ENCODE data around the gene PDP2.
A peak's percentile ranks its signal among the peaks of the same experiment; 100 is the strongest.

PDP2 gene

DNA sequence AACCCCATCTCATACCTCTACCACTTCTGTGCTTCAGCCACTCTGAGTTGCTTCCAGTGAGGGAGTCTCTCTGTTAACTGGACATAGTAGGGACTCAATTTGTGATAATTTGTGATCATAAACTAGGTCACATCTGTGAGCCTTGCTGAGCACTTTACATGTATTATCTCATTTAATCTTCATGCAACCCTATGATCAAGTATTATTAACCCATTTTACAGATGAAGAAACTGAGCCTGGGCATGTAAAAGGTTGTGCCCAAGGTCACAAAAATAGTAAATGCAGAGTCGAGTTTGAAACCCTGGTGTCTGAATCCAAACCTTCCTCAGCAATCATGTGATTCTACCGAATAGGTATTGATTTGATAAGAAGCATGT, 18.6 kb downstream of the PDP2 start:
- Histone ChIP-seq H3K79me2 (ENCODE audit: insufficient read depth, low read length) (no peaks in the 10 kb centered on the region), H3K4me1 (ENCODE audit: insufficient read depth, low read length, poor library complexity, severe bottlenecking) (peaks cover 6% of the 10 kb centered on the region), H3F3A (ENCODE audit: low read depth) (no peaks in the 10 kb centered on the region), H3K4me3 (ENCODE audit: low read length, poor library complexity, severe bottlenecking) (no peak overlapping the region), H3K9me3 (ENCODE audit: insufficient read depth, low read depth, low read length) (no peaks in the 10 kb centered on the region), H3K9me2 (replicated peaks; ENCODE audit: low read depth, low read length) (no peaks in the 10 kb centered on the region), H3K27me3 (ENCODE audit: insufficient read depth, low read length, poor library complexity, severe bottlenecking) (no peaks in the 10 kb centered on the region), H4K20me1 (ENCODE audit: insufficient read depth, low read length, poor library complexity, severe bottlenecking) (no peaks in the 10 kb centered on the region), H3K36me3 (ENCODE audit: insufficient read depth, low read length) (no peaks in the 10 kb centered on the region), H2AFZ (ENCODE audit: low read length) (no peak overlapping the region), H3K4me2 (ENCODE audit: low read depth, low read length, poor library complexity, severe bottlenecking) (no peak overlapping the region), H3K9ac (ENCODE audit: low read depth, low read length, poor library complexity, severe bottlenecking) (no peak overlapping the region)
- no peak for TF ChIP-seq EZH2phosphoT487 (IDR thresholded peaks at IDR 0.05; ENCODE audit: borderline replicate concordance)

DNA sequence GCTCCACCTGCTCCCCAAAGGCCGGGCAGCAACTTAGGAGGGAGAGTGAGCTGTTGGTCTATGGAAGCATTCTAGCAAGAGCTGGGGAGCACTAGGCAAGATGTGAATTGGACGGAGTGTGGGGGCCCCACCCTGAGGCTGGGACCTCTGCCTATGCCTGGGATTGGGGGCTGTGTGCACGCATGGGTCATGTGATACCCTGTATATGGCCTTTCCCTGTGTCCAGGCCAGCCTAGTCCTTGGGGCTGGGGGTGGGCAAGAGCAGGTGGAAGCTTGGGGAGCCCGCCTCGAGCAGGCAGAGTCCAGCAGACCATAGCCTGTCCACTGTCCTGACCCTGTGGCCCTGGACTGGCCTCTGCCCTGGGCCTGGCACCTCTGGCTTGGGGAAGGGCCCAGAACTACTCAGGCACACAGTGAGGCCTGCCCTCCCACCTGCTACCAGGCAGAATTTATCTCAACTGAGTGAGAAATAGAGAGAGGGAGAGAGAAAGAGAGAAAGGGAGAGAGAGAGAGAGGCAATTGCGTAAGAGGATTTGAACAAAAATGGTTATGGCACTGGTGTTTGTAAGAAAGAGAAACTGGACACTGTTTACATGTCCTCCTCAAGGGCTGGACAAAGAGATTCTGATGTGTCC, 19.1 kb downstream of the PDP2 start:
- Histone ChIP-seq H4K20me1 (ENCODE audit: insufficient read depth, low read length, poor library complexity, severe bottlenecking) (no peaks in the 10 kb centered on the region), H3K4me3 (ENCODE audit: low read length, poor library complexity, severe bottlenecking) (no peak overlapping the region), H3K9me3 (ENCODE audit: insufficient read depth, low read depth, low read length) (no peaks in the 10 kb centered on the region), H3K4me2 (ENCODE audit: low read depth, low read length, poor library complexity, severe bottlenecking) (no peak overlapping the region), H3K79me2 (ENCODE audit: insufficient read depth, low read length) (no peaks in the 10 kb centered on the region), H3K27me3 (ENCODE audit: insufficient read depth, low read length, poor library complexity, severe bottlenecking) (no peaks in the 10 kb centered on the region), H3F3A (ENCODE audit: low read depth) (no peaks in the 10 kb centered on the region), H3K36me3 (ENCODE audit: insufficient read depth, low read length) (no peaks in the 10 kb centered on the region), H3K9ac (ENCODE audit: low read depth, low read length, poor library complexity, severe bottlenecking) (peak overlapping the region; percentile 26), H2AFZ (ENCODE audit: low read length) (no peak overlapping the region), H3K4me1 (ENCODE audit: insufficient read depth, low read length, poor library complexity, severe bottlenecking) (peaks cover 6% of the 10 kb centered on the region), H3K9me2 (replicated peaks; ENCODE audit: low read depth, low read length) (no peaks in the 10 kb centered on the region)
- no peak for TF ChIP-seq CTCF (conservative IDR thresholded peaks at IDR 0.05; ENCODE audit: low read length)
- TF ChIP-seq EZH2phosphoT487 (IDR thresholded peaks at IDR 0.05; ENCODE audit: borderline replicate concordance), result no peak

DNA sequence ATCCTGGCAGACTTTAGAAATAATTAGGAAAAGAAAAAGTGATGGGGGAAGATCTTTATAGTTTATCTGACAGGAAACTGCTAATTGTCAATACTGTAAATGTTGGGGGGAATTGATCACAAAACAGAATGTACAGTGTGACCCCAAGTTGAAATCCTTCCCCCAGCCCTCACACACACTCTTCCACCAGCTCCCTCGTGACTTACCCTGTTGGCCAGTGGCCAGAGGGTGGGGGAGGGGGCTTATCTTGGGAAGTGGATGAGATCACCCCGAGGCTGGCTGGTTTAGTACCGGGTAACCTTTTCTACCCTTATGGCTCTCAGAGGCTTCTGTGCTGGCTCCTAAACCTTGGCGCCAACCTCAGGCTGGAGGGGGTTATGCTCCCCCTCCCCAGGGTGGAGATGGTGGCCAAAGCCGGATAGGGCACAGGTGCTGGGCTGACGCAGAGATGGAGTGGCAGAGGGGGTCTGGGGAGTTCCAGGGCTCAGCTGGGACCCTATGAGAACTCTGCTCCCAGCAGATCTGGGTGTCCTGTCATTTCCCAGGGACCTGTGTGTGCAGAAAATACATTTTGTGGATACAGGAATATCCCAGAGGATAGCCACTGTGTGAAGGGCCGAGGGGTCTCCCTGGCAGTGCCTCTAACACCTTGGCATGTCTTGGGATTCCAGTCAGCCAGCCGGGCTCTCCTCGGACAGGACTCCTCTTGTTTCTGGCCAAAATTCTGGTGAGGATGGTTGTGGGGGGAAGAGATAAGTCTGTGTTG, 19.8 kb downstream of the PDP2 start:
- H3F3A ChIP-seq (ENCODE audit: low read depth), result no peaks in the 10 kb centered on the region
- H3K9me2 ChIP-seq (replicated peaks; ENCODE audit: low read depth, low read length), result no peaks in the 10 kb centered on the region
- no peaks in the 10 kb centered on the region for H3K36me3 ChIP-seq (ENCODE audit: insufficient read depth, low read length)
- TF ChIP-seq EZH2phosphoT487 (IDR thresholded peaks at IDR 0.05; ENCODE audit: borderline replicate concordance) (no peak), CTCF (conservative IDR thresholded peaks at IDR 0.05; ENCODE audit: low read length) (no peak)
- H3K9me3 ChIP-seq (ENCODE audit: insufficient read depth, low read depth, low read length), result no peaks in the 10 kb centered on the region
- H3K4me2 ChIP-seq (ENCODE audit: low read depth, low read length, poor library complexity, severe bottlenecking), result no peak overlapping the region
- no peak overlapping the region for H2AFZ ChIP-seq (ENCODE audit: low read length)
- no peaks in the 10 kb centered on the region for H4K20me1 ChIP-seq (ENCODE audit: insufficient read depth, low read length, poor library complexity, severe bottlenecking)
- H3K79me2 ChIP-seq (ENCODE audit: insufficient read depth, low read length), result no peaks in the 10 kb centered on the region
- peaks cover 6% of the 10 kb centered on the region for H3K4me1 ChIP-seq (ENCODE audit: insufficient read depth, low read length, poor library complexity, severe bottlenecking)
- no peak overlapping the region for H3K4me3 ChIP-seq (ENCODE audit: low read length, poor library complexity, severe bottlenecking)
- no peaks in the 10 kb centered on the region for H3K27me3 ChIP-seq (ENCODE audit: insufficient read depth, low read length, poor library complexity, severe bottlenecking)
- peak overlapping the region; percentile 26 for H3K9ac ChIP-seq (ENCODE audit: low read depth, low read length, poor library complexity, severe bottlenecking)

Data from Loucy (cell line).